Testis (tissue), 3 donors: ENCODE data around the gene PLA2G4A. TPM values are rescaled to one million over a fixed set of nuclear protein-coding genes. Genes with fewer than 3 reads are reported as not detected.

Source experiments
- DNase-seq: peaks from one replicate; pipeline ENCODE4 v3.0.0-alpha.2; 2019
- H3K27ac ChIP-seq, 2 donors: fragments of 200-600 bp; sonication (generic); one replicate each; pipeline ENCODE4 v1.5.1; 2019
- H3K27me3 ChIP-seq: fragments of 200-600 bp; sonication (generic); one replicate; pipeline ENCODE4 v1.5.1; 2019
- H3K36me3 ChIP-seq: fragments of 200-600 bp; sonication (generic); one replicate; pipeline ENCODE4 v1.5.1; 2017; ENCODE audit warnings: low read depth; ENCODE audit errors: missing control alignments
- H3K4me1 ChIP-seq: fragments of 200-600 bp; sonication (generic); one replicate; pipeline ENCODE4 v1.5.1; 2019
- H3K4me3 ChIP-seq, 2 donors: fragments of 200-600 bp; sonication (generic); one replicate each; pipeline ENCODE4 v1.5.1; 2017 to 2019
- H3K9me3 ChIP-seq: fragments of 200-600 bp; sonication (generic); one replicate; pipeline ENCODE4 v1.5.1; 2017
- CTCF ChIP-seq, 3 experiments: fragments of 450-650 bp in 2 of 3; fragments of 200-600 bp in 1 of 3; sonication (generic) in 1 of 3; IDR thresholded peaks; one replicate each; pipeline ENCODE4 v1.5.1; 2016 to 2019; ENCODE audit warnings: antibody characterized with exemption in 3 of 3, mild to moderate bottlenecking in 2 of 3, moderate library complexity in 1 of 3
- POLR2A ChIP-seq: fragments of 450-650 bp; IDR thresholded peaks from one replicate; pipeline ENCODE4 v1.6.1; 2017; ENCODE audit warnings: antibody characterized with exemption, mild to moderate bottlenecking, moderate library complexity
- WGBS, 2 donors: methylation state at CpG; one replicate each; pipeline ENCODE4 v1.1.5; 2018; 5-methylcytosine and 5-hydroxymethylcytosine counted together
- intact Hi-C: fragments of 100-400 bp; cut with DNase I; formaldehyde crosslinking; loops from one replicate; pipeline ENCODE4 v1.15.1; 2023; ENCODE audit warnings: low total_unique reads
- polyA plus RNA-seq: library from polyadenylated mRNA; stranded (reverse); fragments of 350-450 nt; fragmentation: Illumina TruSeq; extraction: RNeasy Lipid Tissue Mini Kit (QIAGEN cat#74804); gene quantifications from one replicate; pipeline ENCODE4 v1.2.3, GENCODE V29; 2014; ENCODE audit warnings: low read depth, low replicate concordance; ENCODE audit not compliant: insufficient read depth
- total RNA-seq, 2 donors: library from RNA; depleted of rRNA; stranded (reverse); fragments of >200 nt; gene quantifications; one replicate each; pipeline ENCODE4 v1.2.3, GENCODE V29; 2016

Gene PLA2G4A
- total and polyA plus RNA-seq, 3 donors from 2014 or later, result 4.9 to 6.4 (median 6.4) TPM

GRCh38 chr1:186842547-186842946, 13.8 kb downstream of the PLA2G4A start:
- H3K36me3 ChIP-seq, result no peaks in the 10 kb centered on the region
- intact Hi-C loops, result no loop called here
- peaks cover 6% of the 10 kb centered on the region for H3K4me1 ChIP-seq
- TF ChIP-seq CTCF (IDR thresholded peaks at IDR 0.05), result no peak
- no peak for TF ChIP-seq POLR2A
- H3K4me3 ChIP-seq, result no peak overlapping the region
- no peaks in the 10 kb centered on the region for H3K9me3 ChIP-seq
- no peaks in the 10 kb centered on the region for H3K27me3 ChIP-seq
- H3K27ac ChIP-seq, result no peak overlapping the region
- WGBS, 2 donors, result 41 to 54% methylated on average over 4 of the region's 4 CpGs
- peak; percentile 20 for DNase-seq

GRCh38 chr1:186843226-186843625, 14.5 kb downstream of the PLA2G4A start:
- H3K4me3 ChIP-seq, result no peak overlapping the region

GRCh38 chr1:186843931-186844330, 15.2 kb downstream of the PLA2G4A start:
- no peak overlapping the region for H3K4me3 ChIP-seq
- no peaks in the 10 kb centered on the region for H3K27me3 ChIP-seq
- intact Hi-C loops, result no loop called here
- WGBS, 2 donors, result 87 to 88% methylated on average over 2 of the region's 2 CpGs
- H3K9me3 ChIP-seq, result no peaks in the 10 kb centered on the region
- H3K36me3 ChIP-seq, result no peaks in the 10 kb centered on the region
- peaks cover 6% of the 10 kb centered on the region for H3K4me1 ChIP-seq
- H3K27ac ChIP-seq, result no peak overlapping the region
- no peak for TF ChIP-seq POLR2A
- no peak for TF ChIP-seq CTCF (IDR thresholded peaks at IDR 0.05)
- no peak for DNase-seq

More at GRCh38 chr1:186843226-186843625, 14.5 kb downstream of the PLA2G4A start:
- no peak for DNase-seq
- Histone ChIP-seq H3K4me1 (peaks cover 6% of the 10 kb centered on the region), H3K36me3 (no peaks in the 10 kb centered on the region), H3K9me3 (no peaks in the 10 kb centered on the region), H3K27ac (no peak overlapping the region), H3K27me3 (no peaks in the 10 kb centered on the region)
- intact Hi-C loops, result no loop called here
- 71 to 84% methylated on average over 2 of the region's 2 CpGs for WGBS, 2 donors
- no peak for TF ChIP-seq CTCF (IDR thresholded peaks at IDR 0.05)
- no peak for TF ChIP-seq POLR2A

- Histone ChIP-seq H3K9me3 (no peaks in the 10 kb centered on the region), H3K36me3 (no peaks in the 10 kb centered on the region), H3K27ac (no peak overlapping the region), H3K27me3 (no peaks in the 10 kb centered on the region), H3K4me3 (no peak overlapping the region), H3K4me1 (peaks cover 6% of the 10 kb centered on the region)
- intact Hi-C loops, result no loop called here
- no peak for DNase-seq
- TF ChIP-seq POLR2A, result no peak
- TF ChIP-seq CTCF (IDR thresholded peaks at IDR 0.05), result no peak
- 49 to 55% methylated on average over 3 of the region's 3 CpGs for WGBS, 2 donors
Measured at GRCh38 chr1:186845576-186846210, 16.9 kb downstream of the PLA2G4A start.

GRCh38 chr1:186848509-186849130, 19.9 kb downstream of the PLA2G4A start:
- intact Hi-C loops, result no loop called here
- H3K4me1 ChIP-seq, result no peaks in the 10 kb centered on the region
- TF ChIP-seq POLR2A (no peak), CTCF (IDR thresholded peaks at IDR 0.05) (no peak)
- H3K4me3 ChIP-seq, result no peak overlapping the region
- no peak overlapping the region for H3K27ac ChIP-seq
- DNase-seq, result no peak
- H3K36me3 ChIP-seq, result no peaks in the 10 kb centered on the region
- no peaks in the 10 kb centered on the region for H3K9me3 ChIP-seq
- H3K27me3 ChIP-seq, result no peaks in the 10 kb centered on the region
